ENCODE measurements around the gene ZSCAN20. TPM values are rescaled to one million over a fixed set of nuclear protein-coding genes. Genes with fewer than 3 reads are reported as not detected.

The ZSCAN20 gene
- 2.4 TPM for polyA plus RNA-seq
- long read RNA-seq, donor 1, partial matches to known transcripts = 0 of 1 reads
- long read RNA-seq, donor 1, other reads (novel, unspliced or antisense) = 0 of 1 reads
- long read RNA-seq, donor 2 = 0 reads
- long read RNA-seq, donor 3 = 0 reads
- long read RNA-seq, donor 4 = 0 reads
- long read RNA-seq, donor 5 = 0 reads
- long read RNA-seq, donor 6 = 0 reads
- long read RNA-seq, donor 7 = 0 reads
- long read RNA-seq, donor 8 = 0 reads
- long read RNA-seq, donor 9 = 0 reads
- long read RNA-seq, donor 10 = 0 reads
- long read RNA-seq, donor 11 = 0 reads

DNA sequence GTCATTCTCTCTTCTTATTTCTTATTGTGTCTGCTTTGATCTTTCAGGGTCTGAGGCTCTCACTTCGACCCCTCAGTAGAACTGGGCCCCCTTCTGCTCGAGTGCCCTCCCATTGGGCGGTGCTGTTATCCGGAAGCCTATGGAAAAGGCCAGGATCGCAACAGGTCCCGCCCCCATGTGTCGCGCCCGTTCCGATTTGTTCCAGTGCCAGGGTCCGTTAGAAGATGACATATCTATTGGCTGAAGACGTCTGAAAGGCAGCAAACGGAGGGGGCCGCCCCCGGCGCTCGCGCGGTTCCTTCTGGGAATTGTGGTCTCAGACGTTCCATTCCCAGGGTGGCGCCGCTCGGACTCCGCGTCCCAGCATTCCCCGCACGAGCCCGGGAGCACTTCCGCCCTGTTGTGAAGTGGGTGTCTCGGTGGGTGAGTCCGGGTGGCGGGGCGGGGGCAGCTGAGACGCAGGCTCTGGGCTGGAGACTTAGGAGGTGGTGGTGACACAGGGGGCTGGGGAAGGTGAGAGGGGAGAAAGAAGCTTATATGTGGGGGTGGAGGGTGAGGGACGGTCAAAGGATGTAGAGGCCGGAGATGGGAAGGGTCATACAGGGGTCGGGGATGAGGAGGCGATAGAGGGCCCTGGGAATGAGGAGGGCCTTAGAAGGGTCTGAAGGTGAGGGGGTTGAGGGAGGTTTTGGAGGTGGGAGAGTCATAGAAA, at the start of gene ZSCAN20:
Gene ZSCAN20 (plus strand): TSS at position 377 of the 712 bp plus-strand sequence. CDS start 6,644 bp downstream, outside the sequence.
- Histone ChIP-seq H3K27me3 (ENCODE audit: control insufficient read depth, insufficient read depth, low read length) (no peaks in the 10 kb centered on the region), H3K27ac (ENCODE audit: low read length) (no peak within 1 kb of the TSS), H3K4me3 (ENCODE audit: low read length) (peak within 1 kb of the TSS; percentile 64), H3K4me1 (ENCODE audit: control insufficient read depth, insufficient read depth, low read length) (no peaks in the 10 kb centered on the region), H3K9me3 (ENCODE audit: control insufficient read depth, low read depth, low read length) (no peaks in the 10 kb centered on the region), H3K36me3 (ENCODE audit: control insufficient read depth, insufficient read depth, low read length) (no peaks in the 10 kb centered on the region)
- peak; percentile 97 to 99 for DNase-seq
- WGBS (ENCODE audit: insufficient coverage, low lambda C conversion rate) = no CpG with 5 or more reads among the region's 38 CpGs

DNA sequence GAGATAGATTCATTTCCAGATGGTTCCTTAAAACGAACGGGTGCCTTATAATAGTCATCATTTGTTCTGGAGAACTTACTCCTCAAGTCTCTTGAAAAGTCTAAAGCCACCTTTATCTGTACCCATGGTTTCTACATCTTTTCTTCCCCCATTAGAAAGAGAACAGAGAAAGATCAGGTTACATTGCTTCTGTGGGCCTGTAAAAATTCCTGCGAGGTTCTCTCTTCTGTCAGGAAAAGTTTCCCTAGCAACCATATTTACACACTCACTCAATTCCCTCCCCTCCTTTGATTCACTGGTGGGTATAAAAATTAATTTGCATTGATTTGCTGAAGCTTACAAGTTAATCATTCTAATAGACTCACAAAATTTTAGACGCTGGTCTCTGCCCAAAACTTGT, 48.2 kb upstream of the ZSCAN20 start:
- WGBS (ENCODE audit: insufficient coverage, low lambda C conversion rate) = no CpG with 5 or more reads among the region's 4 CpGs
- no peaks in the 10 kb centered on the region for H3K36me3 ChIP-seq (ENCODE audit: control insufficient read depth, insufficient read depth, low read length)
- H3K9me3 ChIP-seq (ENCODE audit: control insufficient read depth, low read depth, low read length) = no peaks in the 10 kb centered on the region
- no peak for DNase-seq
- no peak overlapping the region for H3K4me3 ChIP-seq (ENCODE audit: low read length)
- peaks cover under 1% of the 10 kb centered on the region for H3K27me3 ChIP-seq (ENCODE audit: control insufficient read depth, insufficient read depth, low read length)
- peaks cover 3% of the 10 kb centered on the region for H3K4me1 ChIP-seq (ENCODE audit: control insufficient read depth, insufficient read depth, low read length)
- no peak overlapping the region for H3K27ac ChIP-seq (ENCODE audit: low read length)

DNA sequence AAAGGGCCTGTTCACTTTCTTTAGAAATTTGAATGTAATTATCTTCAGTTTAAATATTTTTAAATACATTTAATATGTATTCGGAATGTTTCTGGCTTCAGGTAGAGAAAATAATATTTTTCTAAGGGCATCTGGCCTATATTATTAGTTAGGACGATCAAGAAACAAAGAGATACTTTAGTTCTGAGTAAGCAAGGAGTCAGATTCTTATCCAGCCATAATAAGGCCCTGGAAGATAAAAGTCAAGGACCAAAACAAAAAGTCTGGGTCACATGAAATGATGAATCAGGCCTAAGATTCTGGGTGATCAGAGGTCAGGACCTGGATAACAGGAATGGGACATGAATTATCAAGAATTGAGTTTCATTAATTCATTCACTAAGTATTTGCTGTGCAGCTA, 47.8 kb upstream of the ZSCAN20 start:
- peaks cover 7% of the 10 kb centered on the region for H3K4me1 ChIP-seq (ENCODE audit: control insufficient read depth, insufficient read depth, low read length)
- no peaks in the 10 kb centered on the region for H3K9me3 ChIP-seq (ENCODE audit: control insufficient read depth, low read depth, low read length)
- H3K27me3 ChIP-seq (ENCODE audit: control insufficient read depth, insufficient read depth, low read length) = peaks cover 3% of the 10 kb centered on the region
- no peak overlapping the region for H3K27ac ChIP-seq (ENCODE audit: low read length)
- DNase-seq = no peak
- WGBS (ENCODE audit: insufficient coverage, low lambda C conversion rate) = 83% methylated on average over 2 of the region's 2 CpGs
- H3K36me3 ChIP-seq (ENCODE audit: control insufficient read depth, insufficient read depth, low read length) = no peaks in the 10 kb centered on the region
- H3K4me3 ChIP-seq (ENCODE audit: low read length) = no peak overlapping the region

DNA sequence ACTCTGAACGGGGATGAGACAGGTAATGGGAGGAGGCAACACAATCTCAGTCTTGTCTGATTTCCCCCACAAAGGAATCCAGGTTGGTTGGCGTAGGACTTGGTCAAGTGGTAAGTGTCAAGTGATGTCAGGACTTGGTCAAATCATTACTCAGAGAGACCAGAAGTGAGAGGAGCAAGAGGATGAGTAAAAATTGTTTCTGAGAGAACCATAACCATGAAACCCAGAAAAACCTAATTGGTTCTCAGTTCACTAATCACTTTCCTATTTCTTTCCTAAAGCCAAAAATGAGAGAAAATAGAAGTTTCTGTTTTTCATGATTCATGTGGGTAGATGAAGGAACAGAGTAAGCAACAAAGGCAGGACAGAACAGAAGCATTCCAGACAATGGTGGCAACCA, 46.5 kb upstream of the ZSCAN20 start:
- peaks cover 3% of the 10 kb centered on the region for H3K27me3 ChIP-seq (ENCODE audit: control insufficient read depth, insufficient read depth, low read length)
- H3K4me1 ChIP-seq (ENCODE audit: control insufficient read depth, insufficient read depth, low read length) = peaks cover 12% of the 10 kb centered on the region
- H3K9me3 ChIP-seq (ENCODE audit: control insufficient read depth, low read depth, low read length) = no peaks in the 10 kb centered on the region
- no CpG with 5 or more reads among the region's 2 CpGs for WGBS (ENCODE audit: insufficient coverage, low lambda C conversion rate)
- DNase-seq = no peak
- no peaks in the 10 kb centered on the region for H3K36me3 ChIP-seq (ENCODE audit: control insufficient read depth, insufficient read depth, low read length)
- no peak overlapping the region for H3K27ac ChIP-seq (ENCODE audit: low read length)
- H3K4me3 ChIP-seq (ENCODE audit: low read length) = no peak overlapping the region

DNA sequence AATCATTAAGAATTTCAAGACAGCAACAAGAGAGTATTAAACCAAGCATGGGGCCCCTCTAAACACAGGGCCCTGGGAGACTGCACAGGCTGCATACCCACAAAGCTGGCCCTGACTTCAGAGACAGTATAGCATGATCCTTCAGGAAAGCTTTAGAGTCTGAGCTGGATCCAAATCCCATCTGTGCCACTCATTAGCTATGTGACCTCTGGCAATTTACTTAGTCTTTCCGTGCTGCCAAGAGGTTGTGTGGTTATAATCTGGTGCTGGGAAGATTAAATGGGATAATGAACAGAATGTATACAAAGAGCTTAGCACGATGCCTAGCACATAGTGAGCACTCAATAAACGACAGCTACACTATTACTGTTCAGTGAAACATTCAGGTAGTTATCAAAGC, 45.5 kb upstream of the ZSCAN20 start:
- H3K27ac ChIP-seq (ENCODE audit: low read length) = no peak overlapping the region
- DNase-seq = no peak
- 57% methylated on average over 3 of the region's 3 CpGs for WGBS (ENCODE audit: insufficient coverage, low lambda C conversion rate)
- H3K36me3 ChIP-seq (ENCODE audit: control insufficient read depth, insufficient read depth, low read length) = no peaks in the 10 kb centered on the region
- no peaks in the 10 kb centered on the region for H3K9me3 ChIP-seq (ENCODE audit: control insufficient read depth, low read depth, low read length)
- peaks cover 3% of the 10 kb centered on the region for H3K27me3 ChIP-seq (ENCODE audit: control insufficient read depth, insufficient read depth, low read length)
- no peak overlapping the region for H3K4me3 ChIP-seq (ENCODE audit: low read length)
- peaks cover 16% of the 10 kb centered on the region for H3K4me1 ChIP-seq (ENCODE audit: control insufficient read depth, insufficient read depth, low read length)

DNA sequence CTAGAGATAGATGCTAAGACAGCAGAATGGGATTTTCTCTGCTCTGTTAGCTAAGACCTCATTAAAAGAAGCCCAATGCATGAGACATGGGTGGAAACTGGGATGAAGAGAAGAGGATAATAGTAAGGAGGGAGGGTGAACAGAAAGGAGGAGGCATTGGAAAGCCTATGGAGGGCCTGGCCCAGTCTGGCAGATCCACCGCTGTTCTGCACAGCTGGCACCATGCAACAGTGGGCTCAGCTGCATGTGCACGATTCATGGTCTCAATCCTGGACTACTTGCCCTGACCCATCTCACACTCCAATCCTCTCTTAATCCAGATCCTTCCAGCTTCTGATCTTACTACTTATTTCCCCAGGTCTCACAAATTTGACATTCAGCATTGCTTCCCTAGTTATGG, 43.8 kb upstream of the ZSCAN20 start:
- Histone ChIP-seq H3K4me3 (ENCODE audit: low read length) (no peak overlapping the region), H3K36me3 (ENCODE audit: control insufficient read depth, insufficient read depth, low read length) (no peaks in the 10 kb centered on the region), H3K27ac (ENCODE audit: low read length) (no peak overlapping the region), H3K27me3 (ENCODE audit: control insufficient read depth, insufficient read depth, low read length) (peaks cover 3% of the 10 kb centered on the region), H3K4me1 (ENCODE audit: control insufficient read depth, insufficient read depth, low read length) (peaks cover 21% of the 10 kb centered on the region), H3K9me3 (ENCODE audit: control insufficient read depth, low read depth, low read length) (no peaks in the 10 kb centered on the region)
- DNase-seq = no peak
- no CpG with 5 or more reads among the region's 2 CpGs for whole genome bisulfite sequencing (ENCODE audit: insufficient coverage, low lambda C conversion rate)

DNA sequence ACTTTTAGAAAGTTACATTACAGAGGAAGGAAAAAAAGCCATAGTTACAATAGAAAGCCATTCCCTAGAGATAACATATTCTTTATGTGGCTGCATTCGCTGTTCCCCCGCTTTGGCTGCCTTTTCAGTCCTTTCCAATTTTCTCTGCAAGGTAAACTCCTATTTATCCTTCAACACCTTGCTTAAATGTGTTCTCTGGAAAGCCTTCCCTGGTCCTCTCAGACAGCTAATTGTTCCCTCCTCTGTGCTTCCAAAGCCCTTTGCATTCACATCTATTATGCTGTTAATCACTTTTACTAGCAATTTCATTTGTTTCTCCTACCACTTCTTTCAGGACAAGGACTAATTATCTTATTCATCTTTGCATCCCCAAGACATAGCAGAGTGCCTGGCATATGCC, 43.1 kb upstream of the ZSCAN20 start:
- WGBS (ENCODE audit: insufficient coverage, low lambda C conversion rate) = 86% methylated on average over 2 of the region's 2 CpGs
- no peak for DNase-seq
- Histone ChIP-seq H3K4me3 (ENCODE audit: low read length) (peak overlapping the region; percentile 53), H3K27ac (ENCODE audit: low read length) (no peak overlapping the region), H3K36me3 (ENCODE audit: control insufficient read depth, insufficient read depth, low read length) (no peaks in the 10 kb centered on the region), H3K9me3 (ENCODE audit: control insufficient read depth, low read depth, low read length) (no peaks in the 10 kb centered on the region), H3K27me3 (ENCODE audit: control insufficient read depth, insufficient read depth, low read length) (peaks cover 3% of the 10 kb centered on the region), H3K4me1 (ENCODE audit: control insufficient read depth, insufficient read depth, low read length) (peaks cover 21% of the 10 kb centered on the region)

DNA sequence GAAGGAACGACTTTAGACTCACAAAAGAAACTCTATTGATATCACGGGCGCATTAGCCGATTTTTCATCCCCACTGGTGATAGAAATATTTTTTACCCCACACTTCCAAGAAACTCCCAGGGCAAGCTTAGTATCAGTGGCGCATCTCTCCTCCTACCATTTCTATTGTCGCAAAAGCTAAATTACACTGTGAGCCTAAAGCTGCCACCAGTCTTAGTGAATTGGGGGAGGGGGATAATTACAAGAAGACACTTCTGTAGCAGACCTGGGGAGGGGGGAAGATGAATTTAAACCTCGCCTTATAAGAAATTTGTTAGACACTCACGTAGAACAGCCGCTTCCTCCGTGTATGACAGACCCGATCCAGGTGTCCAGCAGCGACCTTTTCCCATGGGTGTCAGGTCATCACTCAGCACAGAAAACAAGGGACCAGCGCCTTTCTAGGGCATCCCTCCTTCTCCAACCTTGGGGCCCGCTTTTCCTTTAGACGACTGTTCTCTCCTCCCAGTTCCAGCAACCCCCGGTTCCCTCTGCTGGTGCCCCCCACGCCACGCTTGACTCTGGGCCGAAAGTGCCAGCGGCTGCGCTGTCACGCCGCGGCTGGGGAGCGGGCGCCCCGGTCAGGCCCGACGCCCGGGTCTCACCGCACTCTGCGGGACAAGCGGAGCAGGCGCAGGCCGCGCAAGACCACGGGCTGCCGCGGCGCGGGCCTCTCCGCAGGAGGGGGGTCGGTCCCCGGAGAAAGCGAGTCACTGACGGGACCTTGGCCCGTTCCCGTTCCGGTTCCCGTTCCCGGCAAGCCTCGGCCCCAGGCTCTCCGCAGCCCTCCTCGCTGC, 42.4 kb upstream of the ZSCAN20 start:
- H3K27me3 ChIP-seq (ENCODE audit: control insufficient read depth, insufficient read depth, low read length) = peaks cover 3% of the 10 kb centered on the region

DNA sequence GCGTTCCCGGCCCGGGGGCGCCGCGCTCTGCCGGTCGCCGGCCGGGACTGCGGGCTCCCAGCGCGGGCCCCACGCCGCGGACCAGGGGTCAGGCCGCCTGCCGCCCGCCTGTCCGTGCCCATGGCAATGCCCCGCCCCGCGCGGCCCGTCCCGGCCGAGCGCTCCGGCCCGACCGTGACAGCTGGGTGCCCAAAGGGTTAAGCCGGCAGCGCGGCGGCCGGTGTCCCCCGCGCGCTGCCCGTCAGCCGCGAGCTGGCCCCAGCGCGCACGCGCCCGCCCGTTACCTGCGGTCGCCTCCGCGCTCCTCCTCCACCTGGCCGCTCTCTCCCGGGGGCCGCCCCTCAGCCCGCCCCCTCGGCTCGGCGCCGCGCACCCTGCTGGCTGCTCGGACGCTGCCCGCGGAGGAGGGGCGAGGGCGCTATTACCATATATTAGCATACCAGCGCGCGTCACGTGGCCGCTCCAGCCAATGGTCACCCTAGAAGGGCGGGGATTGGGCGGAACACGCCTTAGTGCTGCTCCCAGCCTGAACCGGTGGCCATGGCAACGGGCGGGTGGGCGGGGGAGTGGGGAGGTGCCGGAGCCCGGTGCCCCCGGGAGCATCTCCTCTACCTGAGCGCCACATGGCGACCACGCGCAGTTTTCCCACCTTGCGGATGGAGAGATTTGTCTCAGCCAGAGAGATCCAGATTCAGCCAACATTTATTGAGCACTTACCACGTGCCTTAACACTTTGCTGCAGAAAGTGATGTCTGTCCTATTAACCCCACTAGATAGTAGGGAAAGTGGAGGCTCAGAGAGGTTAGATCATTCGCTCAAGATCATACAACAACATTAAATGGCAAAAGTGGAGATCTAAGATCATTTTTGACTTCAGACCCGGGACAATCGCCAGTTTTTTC, 41.5 kb upstream of the ZSCAN20 start, which contains the start of gene PHC2:
Gene PHC2 (minus strand): TSS at position 404 of the 902 bp plus-strand sequence. CDS start 55,556 bp downstream, outside the sequence.
- H3K9me3 ChIP-seq (ENCODE audit: control insufficient read depth, low read depth, low read length) = no peaks in the 10 kb centered on the region
- DNase-seq = peak; percentile 97 to 98
- no CpG with 5 or more reads among the region's 91 CpGs for WGBS (ENCODE audit: insufficient coverage, low lambda C conversion rate)
- peaks cover 21% of the 10 kb centered on the region for H3K4me1 ChIP-seq (ENCODE audit: control insufficient read depth, insufficient read depth, low read length)
- no peaks in the 10 kb centered on the region for H3K36me3 ChIP-seq (ENCODE audit: control insufficient read depth, insufficient read depth, low read length)
- H3K4me3 ChIP-seq (ENCODE audit: low read length) = peak within 1 kb of the TSS; percentile 53
- H3K27ac ChIP-seq (ENCODE audit: low read length) = peak within 1 kb of the TSS; percentile 24
- H3K27me3 ChIP-seq (ENCODE audit: control insufficient read depth, insufficient read depth, low read length) = peaks cover 3% of the 10 kb centered on the region

More for the DNA sequence above, 42.4 kb upstream of the ZSCAN20 start:
- DNase-seq = peak in 1 of 2 donors; percentile 32
- Histone ChIP-seq H3K9me3 (ENCODE audit: control insufficient read depth, low read depth, low read length) (no peaks in the 10 kb centered on the region), H3K36me3 (ENCODE audit: control insufficient read depth, insufficient read depth, low read length) (no peaks in the 10 kb centered on the region), H3K27ac (ENCODE audit: low read length) (no peak overlapping the region), H3K4me1 (ENCODE audit: control insufficient read depth, insufficient read depth, low read length) (peaks cover 21% of the 10 kb centered on the region), H3K4me3 (ENCODE audit: low read length) (peak overlapping the region; percentile 53)
- WGBS (ENCODE audit: insufficient coverage, low lambda C conversion rate) = no CpG with 5 or more reads among the region's 54 CpGs

Measured in large intestine (tissue), 12 donors.